Sciatic nerve (tissue), 2 donors: ENCODE data around the gene NACC2. TPM values are rescaled to one million over a fixed set of nuclear protein-coding genes. Genes with fewer than 3 reads are reported as not detected.
"Not testable (repeated sequence)": the region's sequence is repeated elsewhere in the genome, so short reads cannot be mapped to it uniquely, and the experiment has no call there.

Source experiments
- ATAC-seq: fragments of 200-7000 bp; cut with Tn5 transposase; one replicate; pipeline ENCODE4 v1.9.1; 2020; ENCODE audit warnings: mild to moderate bottlenecking, moderate library complexity
- DNase-seq: peaks from one replicate; pipeline ENCODE4 v3.0.0-alpha.2; 2020; ENCODE audit warnings: low spot score
- intact Hi-C: fragments of 100-400 bp; cut with DNase I; formaldehyde crosslinking; loops from one replicate; pipeline ENCODE4 v1.14.2; 2022
- total RNA-seq: library from RNA; stranded (reverse); fragmentation: NEBNext Ultra II Directional; extraction: Animal tissue kit (Norgen Biotek cat#: 25700); gene quantifications from one replicate; pipeline ENCODE4 v1.2.1, GENCODE V29; 2021
- donor health status: DM: no; HTN: no; CAD: no.
- donor health status: DM: no; HTN: no; CAD: no.

Gene NACC2
- total RNA-seq, 1 donor from 2014 or later: 56.8 TPM

- intact Hi-C loops: loop anchor here (5.0 kb wide), 1 partner anchor 376 kb away; no protein-coding TSS in a partner anchor
- peak; percentile 54 for DNase-seq
- ATAC-seq: no peak
These were observed 32.2 kb downstream of the NACC2 start for GRCh38 chr9:136062657-136063439.

GRCh38 chr9:136061916-136062315, 33.2 kb downstream of the NACC2 start:
- intact Hi-C loops: loop anchor here (5.0 kb wide), 1 partner anchor 375 kb away; no protein-coding TSS in a partner anchor
- ATAC-seq: not testable (repeated sequence)
- DNase-seq: peak; percentile 13

GRCh38 chr9:136061405-136061804, 33.7 kb downstream of the NACC2 start:
- ATAC-seq (no peak), DNase-seq (peak; percentile 41)
- intact Hi-C loops: loop anchor here (5.0 kb wide), 1 partner anchor 374 kb away; no protein-coding TSS in a partner anchor

- no peak for ATAC-seq
- intact Hi-C loops: loop anchor here (5.0 kb wide), 1 partner anchor 374 kb away; no protein-coding TSS in a partner anchor
- DNase-seq: peak; percentile 43
These were observed 34.3 kb downstream of the NACC2 start for GRCh38 chr9:136060671-136061371.

GRCh38 chr9:136059851-136060670, 35.0 kb downstream of the NACC2 start:
- intact Hi-C loops: loop anchor here (5.0 kb wide), 1 partner anchor 373 kb away; no protein-coding TSS in a partner anchor
- DNase-seq (peak; percentile 51), ATAC-seq (no peak)

GRCh38 chr9:136059321-136059791, 35.7 kb downstream of the NACC2 start:
- no peak for DNase-seq
- intact Hi-C loops: no loop called here

GRCh38 chr9:136058801-136059302, 36.2 kb downstream of the NACC2 start:
- no peak for ATAC-seq
- intact Hi-C loops: no loop called here
- no peak for DNase-seq

More at GRCh38 chr9:136059321-136059791, 35.7 kb downstream of the NACC2 start:
- no peak for ATAC-seq

- ATAC-seq: no peak
- no peak for DNase-seq
- intact Hi-C loops: no loop called here
These were observed 37.0 kb downstream of the NACC2 start for GRCh38 chr9:136058084-136058483.

- ATAC-seq: no peak
- intact Hi-C loops: no loop called here
- DNase-seq: no peak
These were observed 37.6 kb downstream of the NACC2 start for GRCh38 chr9:136057236-136058081.

GRCh38 chr9:136056546-136057235, 38.4 kb downstream of the NACC2 start:
- intact Hi-C loops: no loop called here
- DNase-seq: no peak
- ATAC-seq: no peak

GRCh38 chr9:136055715-136056545, 39.2 kb downstream of the NACC2 start:
- no peak for DNase-seq

GRCh38 chr9:136054798-136055714, 40.0 kb downstream of the NACC2 start:
- intact Hi-C loops: no loop called here
- DNase-seq: no peak
- no peak for ATAC-seq

More at GRCh38 chr9:136055715-136056545, 39.2 kb downstream of the NACC2 start:
- intact Hi-C loops: no loop called here
- no peak for ATAC-seq

- ATAC-seq (no peak), DNase-seq (no peak)
- intact Hi-C loops: no loop called here
These were observed 40.9 kb downstream of the NACC2 start for GRCh38 chr9:136054146-136054545.

- no peak for DNase-seq
- no peak for ATAC-seq
- intact Hi-C loops: no loop called here
These were observed 41.3 kb downstream of the NACC2 start for GRCh38 chr9:136053757-136054142.

- intact Hi-C loops: no loop called here
- ATAC-seq: peak; percentile 5
- DNase-seq: no peak
These were observed 41.9 kb downstream of the NACC2 start for GRCh38 chr9:136052991-136053756.
